Breast epithelium (tissue), 3 donors: Measurements from ENCODE around the gene TMEM151B.

Source experiments
- CTCF ChIP-seq, 3 donors: fragments of 450-650 bp; IDR thresholded peaks; one replicate each; pipeline ENCODE4 v1.5.1; 2016 to 2017; ENCODE audit warnings: antibody characterized with exemption in 3 of 3, mild to moderate bottlenecking in 3 of 3, moderate library complexity in 3 of 3
- POLR2A ChIP-seq: fragments of 450-650 bp; IDR thresholded peaks from one replicate; pipeline ENCODE4 v1.6.1; 2016; ENCODE audit warnings: antibody characterized with exemption, mild to moderate bottlenecking, moderate library complexity
- POLR2AphosphoS5 ChIP-seq, 3 donors: sonication (generic); formaldehyde crosslinking; IDR thresholded peaks; one replicate each; pipeline ENCODE4 v1.6.1; 2017; ENCODE audit warnings: antibody characterized with exemption in 3 of 3

GRCh38 chr6:44285552-44286284 lies 15.5 kb downstream of the TMEM151B start:
- TF ChIP-seq CTCF (IDR thresholded peaks at IDR 0.05) (no peak), POLR2AphosphoS5 (IDR thresholded peaks at IDR 0.05) (no peak), POLR2A (no peak)
